PC-9 (cell line): ENCODE results near the gene RAB41. TPM values are rescaled to one million over a fixed set of nuclear protein-coding genes. Genes with fewer than 3 reads are reported as not detected.

Experiments
- BruUV-seq: library from RNA; stranded (reverse); fragments of 400-500 nt; replicated peaks from 2 replicates; lab custom pipeline; 2021; lab: Mats Ljungman, UMichigan
- CTCF ChIA-PET: fragments of 300-600 bp; sonication (Branson Sonifier 250); formaldehyde crosslinking; loops from one replicate; lab custom pipeline; 2022; ENCODE audit warnings: antibody characterized with exemption; lab: Charles Lee
- POLR2A ChIA-PET: fragments of 300-600 bp; sonication (Branson Sonifier 250); formaldehyde crosslinking; loops from one replicate; lab custom pipeline; 2022; ENCODE audit warnings: antibody characterized with exemption; ENCODE audit not compliant: unreplicated experiment; lab: Charles Lee
- DNase-seq, 2 experiments: peaks; one replicate each; pipeline versions ENCODE4 v3.0.0 to v3.0.0-alpha.2; 2015 to 2022; ENCODE audit warnings: mixed read lengths in 1 of 2
- H2AFZ ChIP-seq: fragments of 200-600 bp; sonication (generic); 2 replicates; pipeline ENCODE4 v1.8.1; 2017; ENCODE audit warnings: antibody characterized with exemption
- H3F3A ChIP-seq: fragments of 200-600 bp; sonication (generic); 2 replicates; pipeline ENCODE4 v1.8.1; 2017; ENCODE audit warnings: antibody characterized with exemption, mild to moderate bottlenecking, low read depth; ENCODE audit not compliant: insufficient read depth
- H3K27ac ChIP-seq: fragments of 200-600 bp; sonication (generic); 2 replicates; pipeline ENCODE4 v1.6.1; 2016; ENCODE audit warnings: mixed run types
- H3K27me3 ChIP-seq: fragments of 200-600 bp; sonication (generic); 2 replicates; pipeline ENCODE4 v1.6.1; 2016; ENCODE audit warnings: low read depth, mixed run types; ENCODE audit not compliant: insufficient read depth
- H3K36me3 ChIP-seq: fragments of 200-600 bp; sonication (generic); 2 replicates; pipeline ENCODE4 v1.6.1; 2016; ENCODE audit warnings: low read depth, mixed run types
- H3K4me1 ChIP-seq: fragments of 200-600 bp; sonication (generic); replicated peaks from 2 replicates; pipeline ENCODE4 v1.6.1; 2016; ENCODE audit warnings: mixed run types; ENCODE audit not compliant: insufficient read depth
- H3K4me2 ChIP-seq: fragments of 200-600 bp; sonication (generic); 2 replicates; pipeline ENCODE4 v1.6.1; 2017; ENCODE audit warnings: mixed run types
- H3K4me3 ChIP-seq: fragments of 200-600 bp; sonication (generic); 2 replicates; pipeline ENCODE4 v1.6.1; 2016; ENCODE audit warnings: mixed run types
- H3K79me2 ChIP-seq: fragments of 200-600 bp; sonication (generic); 2 replicates; pipeline ENCODE4 v1.6.1; 2017; ENCODE audit warnings: low read depth, mixed run types
- H3K9me2 ChIP-seq: fragments of 200-600 bp; sonication (generic); 2 replicates; pipeline ENCODE4 v1.8.1; 2017; ENCODE audit warnings: mild to moderate bottlenecking; ENCODE audit not compliant: insufficient read depth
- H3K9me3 ChIP-seq: fragments of 200-600 bp; sonication (generic); 2 replicates; pipeline ENCODE4 v1.8.1; 2016; ENCODE audit warnings: low read depth; ENCODE audit not compliant: insufficient read depth
- H4K20me1 ChIP-seq: fragments of 200-600 bp; sonication (generic); 2 replicates; pipeline ENCODE4 v1.8.1; 2017; ENCODE audit not compliant: insufficient read depth
- EZH2 ChIP-seq: fragments of 200-600 bp; sonication (generic); IDR thresholded peaks from 2 replicates; pipeline ENCODE4 v1.8.0; 2017; ENCODE audit warnings: antibody characterized with exemption, low read depth
- intact Hi-C: fragments of 100-400 bp; cut with micrococcal nuclease; formaldehyde crosslinking; loops from one replicate; pipeline ENCODE4 v1.10.0; 2022; ENCODE audit not compliant: unreplicated experiment
- total RNA-seq: library from RNA; stranded (reverse); gene quantifications from 2 replicates; pipeline ENCODE4 v1.2.3, GENCODE V29; 2021
- TF ChIP-seq, protein P1 (sequence below): fragments of 200-600 bp; sonication (generic); conservative IDR thresholded peaks from 2 replicates; pipeline ENCODE4 v1.6.1; 2017; ENCODE audit warnings: mixed run types, antibody characterized with exemption, mild to moderate bottlenecking, moderate library complexity

The RAB41 gene
- total RNA-seq, 1 experiment from 2014 or later, result not detected

DNA sequence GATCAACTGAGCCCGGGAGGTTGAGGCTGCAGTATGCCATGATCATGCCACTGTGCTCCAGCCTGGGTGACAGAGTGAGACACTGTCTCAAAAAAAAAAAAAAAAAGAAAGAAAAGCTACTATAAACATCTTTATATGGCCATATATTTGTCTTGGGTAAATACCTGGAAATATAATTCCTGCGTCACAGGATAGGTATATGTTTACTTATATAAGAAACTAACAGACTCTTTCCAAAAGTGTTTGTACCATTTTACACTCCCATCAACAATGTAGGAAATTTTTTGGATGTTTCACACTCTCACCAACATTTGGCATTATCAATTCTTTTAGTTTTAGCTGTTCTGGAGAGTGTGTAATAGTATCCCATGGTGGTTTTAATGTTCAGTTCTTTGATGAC, 34.7 kb upstream of the RAB41 start:
- no peaks in the 10 kb centered on the region for H3K9me3 ChIP-seq
- intact Hi-C loops, result no loop called here
- no peak overlapping the region for H2AFZ ChIP-seq
- H3K27ac ChIP-seq, result no peak overlapping the region
- no peaks in the 10 kb centered on the region for H3K9me2 ChIP-seq
- H3K27me3 ChIP-seq, result no peaks in the 10 kb centered on the region
- DNase-seq, result no peak
- CTCF ChIA-PET, result no interaction called here
- POLR2A ChIA-PET, result no interaction called here
- H3K4me3 ChIP-seq, result no peak overlapping the region
- BruUV-seq, result no TSS peak
- no peak for TF ChIP-seq EZH2
- TF ChIP-seq, protein P1, sequence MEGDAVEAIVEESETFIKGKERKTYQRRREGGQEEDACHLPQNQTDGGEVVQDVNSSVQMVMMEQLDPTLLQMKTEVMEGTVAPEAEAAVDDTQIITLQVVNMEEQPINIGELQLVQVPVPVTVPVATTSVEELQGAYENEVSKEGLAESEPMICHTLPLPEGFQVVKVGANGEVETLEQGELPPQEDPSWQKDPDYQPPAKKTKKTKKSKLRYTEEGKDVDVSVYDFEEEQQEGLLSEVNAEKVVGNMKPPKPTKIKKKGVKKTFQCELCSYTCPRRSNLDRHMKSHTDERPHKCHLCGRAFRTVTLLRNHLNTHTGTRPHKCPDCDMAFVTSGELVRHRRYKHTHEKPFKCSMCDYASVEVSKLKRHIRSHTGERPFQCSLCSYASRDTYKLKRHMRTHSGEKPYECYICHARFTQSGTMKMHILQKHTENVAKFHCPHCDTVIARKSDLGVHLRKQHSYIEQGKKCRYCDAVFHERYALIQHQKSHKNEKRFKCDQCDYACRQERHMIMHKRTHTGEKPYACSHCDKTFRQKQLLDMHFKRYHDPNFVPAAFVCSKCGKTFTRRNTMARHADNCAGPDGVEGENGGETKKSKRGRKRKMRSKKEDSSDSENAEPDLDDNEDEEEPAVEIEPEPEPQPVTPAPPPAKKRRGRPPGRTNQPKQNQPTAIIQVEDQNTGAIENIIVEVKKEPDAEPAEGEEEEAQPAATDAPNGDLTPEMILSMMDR, result no peak
- H4K20me1 ChIP-seq, result no peaks in the 10 kb centered on the region
- no peaks in the 10 kb centered on the region for H3K4me1 ChIP-seq
- H3K4me2 ChIP-seq, result no peak overlapping the region
- H3F3A ChIP-seq, result no peaks in the 10 kb centered on the region
- H3K36me3 ChIP-seq, result no peaks in the 10 kb centered on the region
- no peaks in the 10 kb centered on the region for H3K79me2 ChIP-seq

DNA sequence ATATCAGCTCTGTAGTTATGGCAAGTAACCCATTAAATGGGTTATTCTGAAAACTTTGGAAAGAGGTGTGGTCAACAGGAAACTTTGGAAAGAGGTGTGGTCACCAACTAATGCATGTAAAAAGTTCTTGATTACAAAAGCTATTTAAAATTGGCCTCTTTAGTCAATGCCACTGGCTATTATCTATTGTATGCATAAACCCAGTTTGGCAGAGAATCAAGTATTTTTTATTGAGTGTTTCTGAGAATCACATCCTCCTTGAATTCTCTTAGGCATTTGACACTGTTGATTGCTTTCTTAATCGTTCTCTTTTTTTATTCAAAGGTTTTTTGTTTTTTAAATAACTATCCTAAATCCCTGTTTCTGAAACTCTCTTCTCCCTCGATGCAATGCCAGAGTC, 29.5 kb upstream of the RAB41 start:
- H2AFZ ChIP-seq, result no peak overlapping the region
- intact Hi-C loops, result no loop called here
- no peak overlapping the region for H3K27ac ChIP-seq
- ChIA-PET POLR2A (interaction anchor here (0.6 kb wide), 1 partner anchor 119 kb away, joined by 3 read pairs; the partner anchor contains the start of gene IGBP1), CTCF (no interaction called here)
- H3F3A ChIP-seq, result 0 out of 2 replicates have a peak, but pooled peaks cover 3% of the 10 kb centered on the region
- H3K27me3 ChIP-seq, result no peaks in the 10 kb centered on the region
- TF ChIP-seq, protein P1, result no peak
- TF ChIP-seq EZH2, result no peak
- no peak overlapping the region for H3K4me3 ChIP-seq
- DNase-seq, result no peak
- no peak overlapping the region for H3K4me2 ChIP-seq
- H3K36me3 ChIP-seq, result no peaks in the 10 kb centered on the region
- H3K9me2 ChIP-seq, result no peaks in the 10 kb centered on the region
- H3K9me3 ChIP-seq, result no peaks in the 10 kb centered on the region; the same call in 1 of the 2 replicates
- no peaks in the 10 kb centered on the region for H4K20me1 ChIP-seq
- BruUV-seq, result no TSS peak
- peaks cover 24% of the 10 kb centered on the region for H3K4me1 ChIP-seq
- no peaks in the 10 kb centered on the region for H3K79me2 ChIP-seq

DNA sequence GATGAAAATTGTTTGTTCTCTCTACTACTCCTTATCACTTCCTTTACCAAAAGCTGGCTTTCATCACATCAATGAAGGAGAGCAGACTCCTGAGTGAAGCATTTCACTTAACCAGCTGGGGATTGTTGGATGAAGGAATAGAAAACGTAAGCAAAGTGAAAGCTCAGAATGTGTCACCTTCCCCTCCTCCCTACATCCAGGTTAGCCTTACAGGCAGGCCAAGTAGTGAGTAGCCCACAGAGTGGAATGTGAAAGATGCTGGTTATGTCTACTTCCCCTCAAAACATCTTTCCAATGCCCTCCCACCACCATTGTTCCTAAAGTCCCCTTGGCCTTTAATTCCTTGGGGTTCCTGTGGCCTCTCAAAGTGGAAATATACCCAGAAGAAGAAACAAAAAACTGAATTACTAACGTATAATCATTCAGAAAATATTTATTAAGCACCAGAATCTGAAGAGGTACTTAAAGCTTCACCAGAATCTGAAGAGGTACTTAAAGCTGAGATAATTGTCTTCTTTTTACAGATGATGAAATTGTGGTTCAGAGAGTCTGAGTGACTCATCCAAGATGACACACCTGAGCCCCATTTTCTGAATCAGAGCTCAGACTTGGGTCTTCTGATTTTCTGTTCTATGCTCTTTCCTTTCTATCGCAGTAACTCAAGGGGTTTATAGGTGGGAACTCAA, 28.5 kb upstream of the RAB41 start:
- no peaks in the 10 kb centered on the region for H3K27me3 ChIP-seq
- peak overlapping the region; percentile 44; the same call in 1 of the 2 replicates for H3K4me2 ChIP-seq
- intact Hi-C loops, result no loop called here
- H3K9me2 ChIP-seq, result no peaks in the 10 kb centered on the region
- H2AFZ ChIP-seq, result peak overlapping the region; percentile 52; the same call in 1 of the 2 replicates
- CTCF ChIA-PET, result interaction anchor here (0.6 to 0.9 kb wide), 3 partner anchors 9 to 1260 kb away, joined by 3 to 6 read pairs (median 3); no protein-coding TSS in a partner anchor
- H4K20me1 ChIP-seq, result no peaks in the 10 kb centered on the region
- no TSS peak for BruUV-seq
- POLR2A ChIA-PET, result interaction anchor here (0.6 kb wide), 1 partner anchor 120 kb away, joined by 3 read pairs; the partner anchor contains the start of gene IGBP1
- peaks cover 24% of the 10 kb centered on the region for H3K4me1 ChIP-seq
- no peaks in the 10 kb centered on the region for H3K36me3 ChIP-seq
- no peak for DNase-seq
- no peak overlapping the region for H3K4me3 ChIP-seq
- H3K79me2 ChIP-seq, result no peaks in the 10 kb centered on the region
- no peaks in the 10 kb centered on the region; the same call in 1 of the 2 replicates for H3K9me3 ChIP-seq
- H3K27ac ChIP-seq, result peak overlapping the region; percentile 79
- no peak for TF ChIP-seq EZH2
- TF ChIP-seq, protein P1, result no peak
- 0 out of 2 replicates have a peak, but pooled peaks cover 3% of the 10 kb centered on the region for H3F3A ChIP-seq
